ENCODE measurements around the gene APBB3.
"Not testable (repeated sequence)": the region's sequence is repeated elsewhere in the genome, so short reads cannot be mapped to it uniquely, and the experiment has no call there.

Gene APBB3

GRCh38 chr5:140564196-140565023 lies at the start of gene APBB3, which contains the start of gene SLC35A4:
Gene APBB3 (minus strand): TSS chr5:140564598. CDS start chr5:140564245, 353 bp downstream.
Gene SLC35A4 (plus strand): TSS chr5:140564828. CDS start chr5:140567170, 2,342 bp downstream.
- DNase-seq (ENCODE audit: low read depth), result peak; percentile 99

GRCh38 chr5:140611020-140611521 lies 46.7 kb upstream of the APBB3 start:
- no peak for DNase-seq (ENCODE audit: low read depth)

GRCh38 chr5:140609126-140609525 lies 44.7 kb upstream of the APBB3 start:
- DNase-seq (ENCODE audit: low read depth), result peak; percentile 20

- no peak for DNase-seq (ENCODE audit: low read depth)
These were observed 44.3 kb upstream of the APBB3 start for GRCh38 chr5:140608722-140609121.

- DNase-seq (ENCODE audit: low read depth), result no peak
These were observed 42.6 kb upstream of the APBB3 start for GRCh38 chr5:140607031-140607430.

DNA sequence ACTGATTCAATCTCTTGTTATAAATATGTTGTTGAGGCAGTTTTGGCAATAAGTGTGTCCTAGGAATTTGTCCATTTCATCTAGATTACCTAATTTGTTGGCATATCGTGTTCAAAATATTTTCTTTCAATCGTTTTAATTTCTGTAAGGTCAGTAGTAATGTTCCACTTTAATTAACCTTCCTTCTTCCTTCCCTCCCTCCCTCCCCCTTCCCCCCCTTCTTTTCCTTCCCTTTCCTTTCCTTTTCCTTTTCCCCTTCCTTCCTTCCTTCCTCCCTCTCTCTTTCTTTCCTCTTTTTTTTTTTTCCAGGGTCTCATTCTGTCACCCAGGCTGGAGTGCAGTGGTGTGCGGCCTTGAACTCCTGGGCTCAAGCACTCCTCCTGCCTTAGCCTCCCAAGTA lies 41.5 kb upstream of the APBB3 start:
- no peak for DNase-seq (ENCODE audit: low read depth)

- no peak for DNase-seq (ENCODE audit: low read depth)
These were observed 39.3 kb upstream of the APBB3 start for GRCh38 chr5:140603734-140604133.

DNA sequence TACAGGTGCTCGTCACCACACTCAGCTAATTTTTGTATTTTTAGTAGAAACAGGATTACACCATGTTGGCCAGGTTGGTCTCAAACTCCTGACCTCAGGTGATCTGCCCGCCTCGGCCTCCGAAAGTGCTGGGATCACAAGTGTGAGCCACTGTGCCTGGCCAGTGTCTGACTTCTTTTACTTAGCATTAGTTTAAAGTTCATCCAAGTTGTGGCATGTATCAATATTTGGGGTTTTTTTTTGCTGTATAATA lies 39.0 kb upstream of the APBB3 start:
- not testable (repeated sequence) for DNase-seq (ENCODE audit: low read depth)

GRCh38 chr5:140602147-140602546 lies 37.7 kb upstream of the APBB3 start:
- peak; percentile 8 for DNase-seq (ENCODE audit: low read depth)

- DNase-seq (ENCODE audit: low read depth), result no peak
These were observed 35.7 kb upstream of the APBB3 start for GRCh38 chr5:140600096-140600495.

DNA sequence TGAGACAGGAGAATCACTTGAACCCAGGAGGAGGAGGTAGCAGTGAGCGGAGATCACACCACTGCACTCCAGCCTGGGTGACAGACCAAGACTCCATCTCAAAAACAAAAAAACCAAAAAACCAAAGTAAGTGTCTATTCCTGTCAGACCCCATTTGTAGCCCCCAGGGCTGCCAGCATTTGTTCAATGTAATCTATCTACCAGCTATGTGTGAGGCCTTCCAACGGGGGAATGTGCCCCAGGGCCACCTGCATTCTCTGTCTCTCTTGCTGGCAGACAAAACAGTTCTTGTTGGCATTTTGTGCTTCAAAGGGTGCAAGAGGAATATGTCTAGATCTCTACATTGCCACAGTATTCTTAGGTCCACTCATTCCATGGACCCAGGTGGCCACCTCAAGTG lies 34.4 kb upstream of the APBB3 start:
- DNase-seq (ENCODE audit: low read depth), result no peak

GRCh38 chr5:140596321-140596741 lies 31.9 kb upstream of the APBB3 start:
- no peak for DNase-seq (ENCODE audit: low read depth)

GRCh38 chr5:140595538-140596300 lies 31.3 kb upstream of the APBB3 start:
- DNase-seq (ENCODE audit: low read depth), result no peak

- no peak for DNase-seq (ENCODE audit: low read depth)
These were observed 29.8 kb upstream of the APBB3 start for GRCh38 chr5:140594169-140594568.

GRCh38 chr5:140593070-140593469 lies 28.7 kb upstream of the APBB3 start:
- not testable (repeated sequence) for DNase-seq (ENCODE audit: low read depth)

- DNase-seq (ENCODE audit: low read depth), result peak; percentile 64
These were observed 27.5 kb upstream of the APBB3 start for GRCh38 chr5:140591747-140592372.

GRCh38 chr5:140590861-140591260 lies 26.5 kb upstream of the APBB3 start:
- no peak for DNase-seq (ENCODE audit: low read depth)

GRCh38 chr5:140588311-140589070 lies 24.1 kb upstream of the APBB3 start:
- no peak for DNase-seq (ENCODE audit: low read depth)

DNA sequence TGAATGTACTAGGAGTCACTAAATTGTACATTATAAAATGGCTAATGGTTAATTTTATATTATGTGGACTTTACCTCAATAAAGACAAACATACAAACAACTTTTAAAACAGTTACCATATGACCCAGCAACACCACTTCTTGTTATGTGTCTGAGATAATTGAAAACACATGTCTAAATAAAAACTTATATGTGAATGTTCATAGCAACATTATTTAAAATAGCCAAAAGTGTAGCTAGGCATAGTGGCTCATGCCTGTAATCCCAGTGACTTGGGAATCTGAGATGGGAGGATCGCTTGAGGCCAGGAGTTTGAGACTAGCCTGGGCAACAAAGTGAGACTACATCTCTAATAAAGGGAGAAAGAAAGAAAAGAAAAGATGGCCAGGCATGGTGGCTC lies 23.1 kb upstream of the APBB3 start:
- DNase-seq (ENCODE audit: low read depth), result no peak

DNA sequence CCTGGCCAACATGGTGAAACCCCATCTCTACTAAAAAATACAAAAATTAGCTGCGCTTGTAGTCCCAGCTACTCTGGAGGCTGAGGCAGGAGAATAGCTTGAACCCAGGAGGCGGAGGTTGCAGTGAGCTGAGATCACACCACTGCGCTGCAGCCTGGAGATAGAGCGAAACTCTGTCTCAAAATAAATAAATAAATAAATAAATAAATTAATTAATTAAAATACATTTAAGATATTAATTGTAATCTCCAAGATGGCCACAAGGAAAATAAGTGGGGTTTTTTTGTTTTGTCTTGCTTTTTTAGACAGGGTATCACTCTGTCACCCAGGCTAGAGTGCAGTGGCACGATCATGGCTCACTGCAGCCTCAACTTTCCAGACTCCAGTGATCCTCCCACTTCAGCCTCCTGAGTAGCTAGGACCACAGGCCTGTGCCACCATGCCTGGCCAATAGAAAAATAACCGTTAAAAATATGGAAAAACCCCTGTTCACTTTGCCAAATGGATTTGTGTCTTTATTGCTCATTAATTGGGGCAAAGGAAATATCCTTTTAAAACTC lies 14.9 kb upstream of the APBB3 start:
- DNase-seq (ENCODE audit: low read depth), result not testable (repeated sequence)

DNA sequence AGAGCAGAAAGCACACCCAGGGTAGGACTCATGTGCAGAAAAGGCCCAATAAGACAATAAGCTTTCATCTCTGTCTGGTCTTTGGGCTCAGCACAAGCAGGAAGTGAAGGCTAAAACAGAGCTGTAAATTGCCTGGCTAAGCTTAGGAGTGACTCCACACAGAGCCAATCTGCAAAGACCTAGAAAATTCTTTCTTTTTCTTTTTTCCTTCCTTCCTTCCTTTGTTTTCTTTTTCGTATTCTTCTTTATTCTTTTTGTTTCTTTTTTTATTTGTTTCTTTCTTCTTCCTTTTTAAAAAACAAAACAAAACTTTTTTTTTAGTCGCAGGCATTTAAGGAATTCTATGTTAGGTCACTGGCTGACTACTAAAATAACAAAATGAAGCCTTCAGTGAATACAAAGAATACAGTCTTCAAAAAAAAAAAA lies 12.4 kb upstream of the APBB3 start:
- DNase-seq (ENCODE audit: low read depth), result no peak

GRCh38 chr5:140575309-140575708 lies 10.9 kb upstream of the APBB3 start:
- DNase-seq (ENCODE audit: low read depth), result peak; percentile 59
